HCT116 (cell line): ENCODE data around the gene FZR1.

Source experiments
- EZH2 ChIP-seq: fragments of 200-600 bp; sonication (generic); IDR thresholded peaks from 2 replicates; pipeline ENCODE4 v1.6.1; 2017; ENCODE audit warnings: antibody characterized with exemption, mixed run types
- POLR2A ChIP-seq: IDR thresholded peaks from 2 replicates; pipeline ENCODE4 v1.7.0; 2011; ENCODE audit warnings: borderline replicate concordance; ENCODE audit not compliant: insufficient read depth, insufficient read length; ENCODE audit errors: extremely low read depth
- SIN3A ChIP-seq: IDR thresholded peaks from 2 replicates; pipeline ENCODE4 v1.6.1; 2012; ENCODE audit warnings: low read depth
- TF ChIP-seq, protein P1 (sequence below), 3 experiments: fragments of 200-600 bp in 1 of 3; sonication (generic) in 1 of 3; IDR thresholded peaks in 2 of 3; conservative IDR thresholded peaks in 1 of 3; 2 replicates each; pipeline ENCODE4 v1.5.1; 2012 to 2017; ENCODE audit warnings: low read depth in 2 of 3, low read length in 2 of 3, antibody characterized with exemption in 1 of 3, borderline replicate concordance in 1 of 3, control low read depth in 1 of 3, mild to moderate bottlenecking in 1 of 3, mixed read lengths in 1 of 3, mixed run types in 1 of 3, moderate library complexity in 1 of 3; ENCODE audit not compliant: insufficient read depth in 1 of 3

DNA sequence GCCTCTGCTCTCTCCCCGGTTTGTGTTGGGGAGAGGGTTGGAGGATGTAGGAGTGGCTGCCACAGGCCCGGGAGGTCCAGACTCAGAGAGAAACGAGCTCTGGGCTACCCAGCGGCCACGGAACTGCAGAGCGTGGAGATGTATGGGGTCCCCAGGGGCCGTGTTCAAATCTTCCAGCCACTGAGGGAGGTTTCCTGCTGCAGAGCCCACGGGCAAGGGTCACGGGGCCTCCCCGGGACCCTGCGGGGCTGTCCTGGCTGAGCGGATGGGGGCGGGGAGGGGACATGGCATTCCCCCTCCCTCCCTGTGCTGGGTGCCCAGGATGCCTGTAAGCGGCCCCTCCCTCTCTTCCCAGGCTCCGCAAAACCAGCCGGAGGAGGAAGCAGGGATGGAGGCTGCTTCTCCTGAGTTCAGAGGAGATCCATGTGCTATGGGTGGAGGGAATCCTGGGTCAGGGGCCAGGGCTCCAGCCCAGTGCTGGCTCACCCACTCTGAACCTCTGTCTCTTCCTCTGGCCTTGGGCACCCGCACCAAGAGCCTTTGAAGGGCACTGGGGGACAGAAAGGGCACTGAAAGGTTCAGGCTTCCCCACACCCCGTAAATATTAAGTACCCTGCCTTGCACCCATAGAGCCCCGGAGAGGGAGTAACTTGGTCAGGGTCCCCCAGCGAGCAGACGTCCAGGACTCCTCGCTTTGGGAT is 48.4 kb upstream of the FZR1 start:
- no peak for TF ChIP-seq POLR2A
- no peak for TF ChIP-seq EZH2
- TF ChIP-seq, protein P1, sequence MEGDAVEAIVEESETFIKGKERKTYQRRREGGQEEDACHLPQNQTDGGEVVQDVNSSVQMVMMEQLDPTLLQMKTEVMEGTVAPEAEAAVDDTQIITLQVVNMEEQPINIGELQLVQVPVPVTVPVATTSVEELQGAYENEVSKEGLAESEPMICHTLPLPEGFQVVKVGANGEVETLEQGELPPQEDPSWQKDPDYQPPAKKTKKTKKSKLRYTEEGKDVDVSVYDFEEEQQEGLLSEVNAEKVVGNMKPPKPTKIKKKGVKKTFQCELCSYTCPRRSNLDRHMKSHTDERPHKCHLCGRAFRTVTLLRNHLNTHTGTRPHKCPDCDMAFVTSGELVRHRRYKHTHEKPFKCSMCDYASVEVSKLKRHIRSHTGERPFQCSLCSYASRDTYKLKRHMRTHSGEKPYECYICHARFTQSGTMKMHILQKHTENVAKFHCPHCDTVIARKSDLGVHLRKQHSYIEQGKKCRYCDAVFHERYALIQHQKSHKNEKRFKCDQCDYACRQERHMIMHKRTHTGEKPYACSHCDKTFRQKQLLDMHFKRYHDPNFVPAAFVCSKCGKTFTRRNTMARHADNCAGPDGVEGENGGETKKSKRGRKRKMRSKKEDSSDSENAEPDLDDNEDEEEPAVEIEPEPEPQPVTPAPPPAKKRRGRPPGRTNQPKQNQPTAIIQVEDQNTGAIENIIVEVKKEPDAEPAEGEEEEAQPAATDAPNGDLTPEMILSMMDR (IDR thresholded peaks at IDR 0.05 in 2 of 3, conservative IDR thresholded peaks at IDR 0.05 in 1 of 3; ENCODE audit: borderline replicate concordance in 1 of 3, insufficient read depth in 1 of 3, low read depth in 2 of 3, low read length in 2 of 3) = no peak
- no peak for TF ChIP-seq SIN3A
